GM10248 (cell line): Measurements from ENCODE around the gene ATOH7.
"Not testable (repeated sequence)": the region's sequence is repeated elsewhere in the genome, so short reads cannot be mapped to it uniquely, and the experiment has no call there.

Experiments used
- CTCF ChIA-PET: fragments of 300-600 bp; sonication (Branson Sonifier 250); formaldehyde crosslinking; extraction: SDS; loops from one replicate; lab custom pipeline; 2021; ENCODE audit warnings: antibody characterized with exemption; lab: Yijun Ruan, JAX
- POLR2A ChIA-PET: fragments of 350-650 bp; sonication (Branson Sonifier 250); formaldehyde crosslinking; extraction: SDS; loops from one replicate; lab custom pipeline; 2020; ENCODE audit warnings: antibody characterized with exemption; lab: Yijun Ruan, JAX
- DNase-seq: peaks from one replicate; pipeline ENCODE4 v3.0.0; 2012; ENCODE audit errors: extremely low spot score
- TF ChIP-seq, protein P1 (sequence below): IDR thresholded peaks from 2 replicates; pipeline ENCODE4 v1.5.1; 2012; ENCODE audit warnings: mild to moderate bottlenecking, low read depth; ENCODE audit errors: extremely low read depth, missing control alignments, control extremely low read depth

The ATOH7 gene

DNA sequence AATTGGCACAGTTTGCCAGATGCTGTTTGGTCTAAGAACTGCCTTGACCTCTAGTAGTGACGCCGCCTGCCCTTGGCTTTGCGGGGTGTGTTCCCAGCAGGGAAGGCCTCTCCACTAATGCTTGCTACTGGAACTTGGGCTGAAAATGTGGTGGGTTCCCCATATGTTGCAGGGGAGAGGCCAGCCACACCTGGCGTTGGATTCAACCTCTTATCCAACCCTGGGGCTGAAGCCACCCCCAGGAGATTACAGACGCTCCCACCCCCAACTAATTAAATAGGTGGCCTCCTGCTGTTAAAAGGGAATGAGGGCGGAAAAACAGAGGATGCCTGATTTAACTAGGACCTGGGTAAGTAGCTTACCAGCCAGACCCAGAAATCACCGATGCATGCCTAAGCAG lies 19.2 kb upstream of the ATOH7 start:
- ChIA-PET POLR2A (no interaction called here), CTCF (interaction anchor here (1.0 to 3.1 kb wide), 4 partner anchors 9 to 396 kb away, joined by 3 to 10 read pairs (median 5); no protein-coding TSS in a partner anchor)
- no peak for DNase-seq
- TF ChIP-seq, protein P1, sequence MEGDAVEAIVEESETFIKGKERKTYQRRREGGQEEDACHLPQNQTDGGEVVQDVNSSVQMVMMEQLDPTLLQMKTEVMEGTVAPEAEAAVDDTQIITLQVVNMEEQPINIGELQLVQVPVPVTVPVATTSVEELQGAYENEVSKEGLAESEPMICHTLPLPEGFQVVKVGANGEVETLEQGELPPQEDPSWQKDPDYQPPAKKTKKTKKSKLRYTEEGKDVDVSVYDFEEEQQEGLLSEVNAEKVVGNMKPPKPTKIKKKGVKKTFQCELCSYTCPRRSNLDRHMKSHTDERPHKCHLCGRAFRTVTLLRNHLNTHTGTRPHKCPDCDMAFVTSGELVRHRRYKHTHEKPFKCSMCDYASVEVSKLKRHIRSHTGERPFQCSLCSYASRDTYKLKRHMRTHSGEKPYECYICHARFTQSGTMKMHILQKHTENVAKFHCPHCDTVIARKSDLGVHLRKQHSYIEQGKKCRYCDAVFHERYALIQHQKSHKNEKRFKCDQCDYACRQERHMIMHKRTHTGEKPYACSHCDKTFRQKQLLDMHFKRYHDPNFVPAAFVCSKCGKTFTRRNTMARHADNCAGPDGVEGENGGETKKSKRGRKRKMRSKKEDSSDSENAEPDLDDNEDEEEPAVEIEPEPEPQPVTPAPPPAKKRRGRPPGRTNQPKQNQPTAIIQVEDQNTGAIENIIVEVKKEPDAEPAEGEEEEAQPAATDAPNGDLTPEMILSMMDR, result no peak

DNA sequence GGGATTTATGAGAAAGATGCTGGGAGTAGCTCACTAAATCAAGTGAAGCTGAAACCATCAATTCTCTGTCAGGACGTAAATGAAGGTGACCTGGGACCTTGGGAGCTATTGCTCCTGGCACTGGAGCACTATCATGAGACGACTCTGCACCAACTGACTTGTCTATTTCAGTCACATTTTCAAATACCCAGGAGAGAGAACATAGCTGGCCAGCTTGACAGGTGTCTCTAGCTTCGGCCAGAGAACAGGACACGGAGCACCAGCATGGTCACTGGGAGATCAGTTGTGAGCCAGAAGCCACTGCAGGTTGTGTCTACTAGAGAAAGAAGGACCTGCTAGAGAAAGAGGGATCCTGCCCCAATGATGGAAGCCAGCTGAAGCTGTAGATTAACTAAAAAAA lies 17.4 kb upstream of the ATOH7 start:
- TF ChIP-seq, protein P1, result no peak
- ChIA-PET POLR2A (no interaction called here), CTCF (interaction anchor here (0.9 to 1.7 kb wide), 5 partner anchors 9 to 52 kb away, joined by 3 to 6 read pairs (median 4); no protein-coding TSS in a partner anchor)
- no peak for DNase-seq

DNA sequence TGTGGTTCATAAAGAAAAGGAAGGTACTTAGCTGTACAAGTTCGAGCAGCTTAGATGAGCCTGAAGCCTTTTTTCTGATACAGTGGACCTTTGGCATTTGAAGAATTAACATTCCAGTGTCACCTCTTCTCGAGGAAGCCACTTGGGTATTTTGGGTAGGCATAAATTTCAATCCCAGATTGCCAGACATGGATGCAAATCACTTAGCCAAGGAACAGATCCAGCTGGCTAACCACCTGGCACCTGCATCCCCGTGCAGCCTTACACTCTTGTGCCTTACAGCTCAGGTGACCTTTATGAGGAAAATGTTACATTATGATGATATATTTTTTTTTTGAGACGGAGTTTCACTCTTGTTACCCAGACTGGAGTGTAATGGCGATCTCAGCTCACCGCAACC lies 16.0 kb upstream of the ATOH7 start:
- TF ChIP-seq, protein P1, result no peak
- CTCF ChIA-PET, result interaction anchor here (1.3 kb wide), 1 partner anchor 54 kb away, joined by 3 read pairs; no protein-coding TSS in a partner anchor
- no peak for DNase-seq
- POLR2A ChIA-PET, result no interaction called here

DNA sequence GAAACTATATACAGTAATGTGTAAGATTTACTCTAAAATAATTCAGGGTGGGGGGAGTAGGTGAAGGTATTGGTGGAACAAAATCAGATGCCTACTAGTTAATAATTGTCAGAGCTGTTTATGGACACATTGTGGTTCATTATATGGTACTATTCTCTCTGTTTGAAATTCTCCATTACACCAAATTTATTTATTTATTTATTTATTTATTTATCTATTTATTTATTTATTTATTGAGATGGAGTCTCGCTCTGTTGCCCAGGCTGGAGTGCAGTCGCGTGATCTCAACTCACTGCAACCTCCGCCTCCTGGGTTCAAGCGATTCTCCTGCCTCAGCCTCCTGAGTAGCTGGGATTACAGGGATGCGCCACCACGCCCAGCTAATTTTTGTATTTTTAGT lies 14.5 kb upstream of the ATOH7 start:
- CTCF ChIA-PET, result interaction anchor here (1.2 to 1.6 kb wide), 4 partner anchors 10 to 391 kb away, joined by 3 to 5 read pairs (median 3); no protein-coding TSS in a partner anchor
- DNase-seq, POLR2A ChIA-PET: not testable (repeated sequence)

DNA sequence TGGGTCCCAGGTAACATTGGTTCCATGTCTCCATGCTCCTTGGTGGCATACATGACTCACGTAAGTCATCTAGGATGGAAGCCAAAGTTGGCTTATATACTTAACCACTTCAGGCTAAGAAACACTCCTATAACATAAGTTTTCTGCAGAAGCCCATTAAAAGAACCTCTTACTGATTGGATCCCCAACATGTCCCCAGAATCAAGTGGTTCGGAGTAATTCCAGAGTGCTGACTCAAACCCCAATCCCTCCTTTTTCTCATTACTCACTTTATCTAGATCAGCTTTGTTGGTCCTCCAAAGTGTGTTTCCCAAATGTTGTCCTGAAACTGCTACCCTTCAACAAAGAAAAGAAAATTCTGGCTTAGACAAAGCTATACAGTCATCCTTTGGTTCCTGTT lies 10.1 kb upstream of the ATOH7 start:
- CTCF ChIA-PET, result interaction anchor here (0.8 kb wide), 1 partner anchor 10 kb away, joined by 3 read pairs; no protein-coding TSS in a partner anchor
- TF ChIP-seq, protein P1, result no peak
- POLR2A ChIA-PET, result no interaction called here
- no peak for DNase-seq

DNA sequence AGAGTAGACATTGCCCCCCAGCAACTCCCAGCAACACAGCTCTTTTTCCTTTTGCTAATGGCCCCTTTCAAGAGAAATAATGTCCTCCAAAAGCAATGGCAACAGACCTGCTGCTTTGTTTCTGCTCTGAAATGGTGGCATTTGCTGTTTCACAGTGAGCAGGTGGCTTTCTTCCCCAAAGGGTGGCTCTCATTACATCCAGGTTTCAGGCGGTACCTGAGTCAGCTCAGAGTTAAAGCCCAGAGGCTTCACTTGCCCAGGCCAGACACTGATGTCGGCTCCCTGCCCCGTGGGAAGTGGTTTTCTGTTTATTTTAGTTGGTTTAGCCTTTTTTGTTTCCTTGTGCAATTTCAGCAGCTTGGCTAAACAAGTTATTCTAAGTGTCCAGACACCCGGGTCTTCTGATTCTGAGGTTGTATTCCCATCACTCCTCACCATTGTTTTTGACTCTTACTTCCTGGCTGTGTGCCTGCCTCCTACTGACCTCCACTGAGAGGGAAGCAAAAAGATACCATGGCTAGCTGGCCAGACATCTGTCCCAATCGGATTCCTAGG lies 7.8 kb upstream of the ATOH7 start:
- TF ChIP-seq, protein P1, result no peak
- DNase-seq, result no peak
- ChIA-PET POLR2A (no interaction called here), CTCF (interaction anchor here (1.0 to 2.0 kb wide), 4 partner anchors 10 to 63 kb away, joined by 3 to 7 read pairs (median 4); no protein-coding TSS in a partner anchor)

DNA sequence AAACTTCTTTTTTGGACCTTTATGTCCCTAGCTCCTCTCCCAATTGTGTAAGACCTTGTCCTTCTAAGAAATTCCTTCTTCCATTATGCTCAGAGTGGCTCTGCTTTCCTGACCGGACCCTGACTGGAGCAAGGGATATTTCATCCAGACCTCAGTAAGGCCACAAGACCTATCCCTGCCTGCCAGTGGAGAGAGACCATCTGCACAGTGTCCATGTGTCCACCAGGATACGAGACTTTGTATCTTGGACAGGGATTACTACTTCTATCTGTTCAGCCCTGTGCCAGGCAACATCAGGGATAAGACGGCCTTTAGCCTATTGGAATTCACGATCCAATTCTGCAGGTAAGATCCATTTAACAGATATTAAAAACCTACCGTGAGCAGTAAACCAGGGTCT lies 7.2 kb upstream of the ATOH7 start:
- ChIA-PET POLR2A (no interaction called here), CTCF (no interaction called here)
- TF ChIP-seq, protein P1, result no peak
- DNase-seq, result no peak
